GM23248 (cell line): Measurements from ENCODE around the gene HNRNPA1L2. TPM values are rescaled to one million over a fixed set of nuclear protein-coding genes. Genes with fewer than 3 reads are reported as not detected.
"Not testable (repeated sequence)": the region's sequence is repeated elsewhere in the genome, so short reads cannot be mapped to it uniquely, and the experiment has no call there.

Source experiments
- DNase-seq: peaks from one replicate; pipeline ENCODE4 v3.0.0-alpha.2; 2015
- H2AFZ ChIP-seq: fragments of 200-600 bp; sonication (generic); 2 replicates; pipeline ENCODE4 v1.6.1; 2016; ENCODE audit warnings: antibody characterized with exemption
- H3F3A ChIP-seq: fragments of 200-600 bp; sonication (generic); 2 replicates; pipeline ENCODE4 v1.6.1; 2016; ENCODE audit warnings: mild to moderate bottlenecking, antibody characterized with exemption, mixed run types; ENCODE audit not compliant: insufficient read depth
- H3K27ac ChIP-seq: fragments of 200-600 bp; sonication (generic); 2 replicates; pipeline ENCODE4 v1.5.1; 2016; ENCODE audit warnings: mild to moderate bottlenecking
- H3K27me3 ChIP-seq: fragments of 200-600 bp; sonication (generic); replicated peaks from 2 replicates; pipeline ENCODE4 v1.6.1; 2016; ENCODE audit warnings: mild to moderate bottlenecking; ENCODE audit not compliant: insufficient read depth
- H3K36me3 ChIP-seq: fragments of 200-600 bp; sonication (generic); 2 replicates; pipeline ENCODE4 v1.6.1; 2016; ENCODE audit warnings: low read depth, mild to moderate bottlenecking
- H3K4me1 ChIP-seq: fragments of 200-600 bp; sonication (generic); 2 replicates; pipeline ENCODE4 v1.6.1; 2016; ENCODE audit warnings: mild to moderate bottlenecking; ENCODE audit not compliant: insufficient read depth
- H3K4me2 ChIP-seq: fragments of 200-600 bp; sonication (generic); one replicate; pipeline ENCODE4 v1.6.1; 2016; ENCODE audit warnings: mild to moderate bottlenecking; ENCODE audit not compliant: unreplicated experiment
- H3K4me3 ChIP-seq: fragments of 200-600 bp; sonication (generic); 2 replicates; pipeline ENCODE4 v1.5.1; 2016; ENCODE audit warnings: mild to moderate bottlenecking
- H3K79me2 ChIP-seq: fragments of 200-600 bp; sonication (generic); 2 replicates; pipeline ENCODE4 v1.6.1; 2016; ENCODE audit warnings: mild to moderate bottlenecking; ENCODE audit not compliant: insufficient read depth
- H3K9ac ChIP-seq: fragments of 200-600 bp; sonication (generic); 2 replicates; pipeline ENCODE4 v1.6.1; 2016; ENCODE audit warnings: mild to moderate bottlenecking
- H3K9me2 ChIP-seq: fragments of 200-600 bp; sonication (generic); 2 replicates; pipeline ENCODE4 v1.6.1; 2016; ENCODE audit warnings: mixed run types, mild to moderate bottlenecking, moderate library complexity; ENCODE audit not compliant: insufficient read depth
- H3K9me3 ChIP-seq: fragments of 200-600 bp; sonication (generic); one replicate; pipeline ENCODE4 v1.6.1; 2017; ENCODE audit warnings: low read depth
- H4K20me1 ChIP-seq: fragments of 200-600 bp; sonication (generic); 2 replicates; pipeline ENCODE4 v1.6.0; 2016; ENCODE audit not compliant: insufficient read depth
- EZH2 ChIP-seq: fragments of 200-600 bp; sonication (generic); IDR thresholded peaks from 2 replicates; pipeline ENCODE4 v1.6.1; 2018; ENCODE audit warnings: antibody characterized with exemption, mild to moderate bottlenecking; ENCODE audit not compliant: insufficient read depth, poor library complexity, severe bottlenecking
- EZH2phosphoT487 ChIP-seq: fragments of 200-600 bp; sonication (generic); IDR thresholded peaks from 2 replicates; pipeline ENCODE4 v1.6.1; 2018; ENCODE audit warnings: antibody characterized with exemption, moderate library complexity, mild to moderate bottlenecking, low read depth; ENCODE audit not compliant: insufficient read depth
- WGBS, 2 experiments: methylation state at CpG; one replicate each; pipeline ENCODE4 v1.1.6; 2015 to 2017; ENCODE audit warnings: low lambda C conversion rate in 2 of 2, low coverage in 1 of 2; ENCODE audit errors: missing lambda C conversion rate in 2 of 2; 5-methylcytosine and 5-hydroxymethylcytosine counted together
- in situ Hi-C: fragments of 300-500 bp; cut with MboI; formaldehyde crosslinking; loops from 2 replicates; pipeline ENCODE4 v1.15.0; 2020
- polyA plus RNA-seq: library from polyadenylated mRNA; unstranded; fragments of >200 nt; fragmentation: Nextera tagmentation; extraction: Ambion mirVana; gene quantifications from 2 replicates; pipeline ENCODE4 v1.2.1, GENCODE V29; 2016
- total RNA-seq: library from RNA; depleted of rRNA; stranded (reverse); fragments of >200 nt; shearing (Covaris generic); gene quantifications from 2 replicates; pipeline ENCODE4 v1.2.3, GENCODE V29; 2014

HNRNPA1L2 gene
- total and polyA plus RNA-seq, 2 experiments from 2014 or later = 1.2 to 8.5 TPM

- H3K79me2 ChIP-seq = peaks cover 9% of the 10 kb centered on the region; the same call in 1 of the 2 replicates
- H3K4me2 ChIP-seq = peak overlapping the region; percentile 87
- no peaks in the 10 kb centered on the region for H3K36me3 ChIP-seq
- H3K27ac ChIP-seq = peak overlapping the region; percentile 87
- DNase-seq = peak; percentile 81
- peaks cover 14% of the 10 kb centered on the region for H3K4me1 ChIP-seq
- H4K20me1 ChIP-seq = no peaks in the 10 kb centered on the region
- no peaks in the 10 kb centered on the region for H3K9me2 ChIP-seq
- peak overlapping the region; percentile 88 for H2AFZ ChIP-seq
- no peaks in the 10 kb centered on the region for H3K27me3 ChIP-seq
- peak overlapping the region; percentile 85 for H3K9ac ChIP-seq
- no peaks in the 10 kb centered on the region for H3K9me3 ChIP-seq
- H3F3A ChIP-seq = peaks cover 14% of the 10 kb centered on the region
- TF ChIP-seq EZH2 (no peak), EZH2phosphoT487 (no peak)
- 8 to 11% methylated on average over 13 of the region's 13 CpGs for WGBS, 2 experiments
- H3K4me3 ChIP-seq = peak overlapping the region; percentile 77
- in situ Hi-C loops = no loop called here
Measured at GRCh38 chr13:52599037-52599847, 43.0 kb upstream of the HNRNPA1L2 start.

GRCh38 chr13:52599848-52600603, 42.2 kb upstream of the HNRNPA1L2 start:
- H3K4me3 ChIP-seq = peak overlapping the region; percentile 77
- H3K4me1 ChIP-seq = peaks cover 14% of the 10 kb centered on the region
- H3K79me2 ChIP-seq = peaks cover 9% of the 10 kb centered on the region; the same call in 1 of the 2 replicates
- H3F3A ChIP-seq = peaks cover 14% of the 10 kb centered on the region
- peak overlapping the region; percentile 85 for H3K9ac ChIP-seq
- peak; percentile 67 for DNase-seq
- peak overlapping the region; percentile 88 for H2AFZ ChIP-seq
- no peaks in the 10 kb centered on the region for H3K9me3 ChIP-seq
- peak overlapping the region; percentile 87 for H3K4me2 ChIP-seq
- H3K27ac ChIP-seq = peak overlapping the region; percentile 87
- WGBS, 2 experiments = 1 to 2% methylated on average over 37 to 45 of the region's 73 CpGs
- H3K36me3 ChIP-seq = no peaks in the 10 kb centered on the region
- TF ChIP-seq EZH2 (no peak), EZH2phosphoT487 (no peak)
- H3K27me3 ChIP-seq = no peaks in the 10 kb centered on the region
- in situ Hi-C loops = no loop called here
- no peaks in the 10 kb centered on the region for H4K20me1 ChIP-seq
- H3K9me2 ChIP-seq = no peaks in the 10 kb centered on the region

GRCh38 chr13:52600666-52601065, 41.6 kb upstream of the HNRNPA1L2 start:
- no peaks in the 10 kb centered on the region for H3K27me3 ChIP-seq
- H3K9me3 ChIP-seq = no peaks in the 10 kb centered on the region
- H3F3A ChIP-seq = peaks cover 14% of the 10 kb centered on the region
- H3K4me3 ChIP-seq = peak overlapping the region; percentile 77
- peaks cover 9% of the 10 kb centered on the region; the same call in 1 of the 2 replicates for H3K79me2 ChIP-seq
- no peaks in the 10 kb centered on the region for H4K20me1 ChIP-seq
- WGBS, 2 experiments = 6 to 8% methylated on average over 3 of the region's 3 CpGs
- H3K36me3 ChIP-seq = no peaks in the 10 kb centered on the region
- no peaks in the 10 kb centered on the region for H3K9me2 ChIP-seq
- H3K9ac ChIP-seq = peak overlapping the region; percentile 85
- peak overlapping the region; percentile 87 for H3K27ac ChIP-seq
- H3K4me2 ChIP-seq = peak overlapping the region; percentile 87
- TF ChIP-seq EZH2phosphoT487 (no peak), EZH2 (no peak)
- peak overlapping the region; percentile 88 for H2AFZ ChIP-seq
- peaks cover 14% of the 10 kb centered on the region for H3K4me1 ChIP-seq
- peak; percentile 46 for DNase-seq
- in situ Hi-C loops = no loop called here

DNA sequence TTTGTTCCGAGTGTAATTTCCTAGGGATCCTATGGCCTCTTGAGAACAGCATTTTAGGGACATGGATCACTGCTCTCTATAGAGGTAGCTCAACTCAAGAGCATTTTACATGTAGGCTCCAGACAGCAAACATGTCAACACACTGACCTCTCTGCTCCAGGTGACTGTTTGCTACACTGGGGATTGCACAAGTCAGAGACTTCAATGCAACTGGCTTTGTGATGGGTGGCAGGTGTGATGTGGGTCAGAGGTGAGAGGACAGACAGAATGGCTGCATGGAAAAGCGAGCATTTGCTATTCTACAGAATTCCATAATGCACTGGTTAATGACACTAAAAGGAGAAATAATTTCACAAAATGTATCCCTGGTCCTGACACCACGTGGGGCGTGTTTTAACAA, 38.9 kb upstream of the HNRNPA1L2 start:
- H3F3A ChIP-seq = peaks cover 17% of the 10 kb centered on the region
- H3K27me3 ChIP-seq, H3K4me2 ChIP-seq, H3K79me2 ChIP-seq, H3K9me2 ChIP-seq, H3K27ac ChIP-seq, DNase-seq, H3K36me3 ChIP-seq, H4K20me1 ChIP-seq, in situ Hi-C loops, H3K4me3 ChIP-seq, H2AFZ ChIP-seq, H3K9me3 ChIP-seq, H3K9ac ChIP-seq: not testable (repeated sequence)
- H3K4me1 ChIP-seq = peaks cover 17% of the 10 kb centered on the region
- WGBS, 2 experiments = 96 to 100% methylated on average over 2 to 4 of the region's 4 CpGs

- H3K27me3 ChIP-seq, H3K36me3 ChIP-seq, in situ Hi-C loops, H3K4me3 ChIP-seq, H4K20me1 ChIP-seq, H3K9ac ChIP-seq, H3K9me3 ChIP-seq, H3K27ac ChIP-seq, H3F3A ChIP-seq, H3K9me2 ChIP-seq, H3K4me2 ChIP-seq, H3K79me2 ChIP-seq, H3K4me1 ChIP-seq, H2AFZ ChIP-seq: not testable (repeated sequence)
- DNase-seq = peak; percentile 36
- 61 to 69% methylated on average over 6 of the region's 6 CpGs for WGBS, 2 experiments
Measured at GRCh38 chr13:52606126-52606525, 36.1 kb upstream of the HNRNPA1L2 start.

DNA sequence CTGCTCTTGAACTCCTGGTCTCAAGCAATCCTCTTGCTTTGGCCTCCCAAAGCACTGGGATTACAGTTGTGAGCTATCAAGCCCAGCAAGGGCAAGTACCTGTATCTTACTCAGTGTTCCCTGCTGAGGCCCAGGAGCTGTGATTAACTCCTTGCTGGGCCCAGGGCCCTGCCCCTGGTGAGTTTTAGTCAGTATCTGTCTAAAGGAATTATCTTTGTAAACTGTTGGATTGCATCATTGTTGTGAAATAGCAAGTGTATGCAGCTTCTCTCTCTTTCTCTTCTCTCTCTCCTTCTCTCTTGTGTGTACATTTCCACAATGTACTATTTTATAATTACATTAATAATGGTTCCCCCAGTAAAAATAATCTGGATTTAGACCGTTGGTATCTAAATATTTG, 35.4 kb upstream of the HNRNPA1L2 start:
- H3K9me2 ChIP-seq, H3K27me3 ChIP-seq, H3K9ac ChIP-seq, H3K27ac ChIP-seq, in situ Hi-C loops, H3K4me3 ChIP-seq, H3K79me2 ChIP-seq, H3K4me2 ChIP-seq, H2AFZ ChIP-seq, H3K4me1 ChIP-seq, H3F3A ChIP-seq, H4K20me1 ChIP-seq, H3K9me3 ChIP-seq, H3K36me3 ChIP-seq: not testable (repeated sequence)
- DNase-seq = peak; percentile 46
- 77 to 90% methylated on average over 1 of the region's 1 CpG for WGBS, 2 experiments
